RPMI7951 (cell line): Measurements from ENCODE around the gene IFT52. TPM values are rescaled to one million over a fixed set of nuclear protein-coding genes. Genes with fewer than 3 reads are reported as not detected.
"Not testable (repeated sequence)": the region's sequence is repeated elsewhere in the genome, so short reads cannot be mapped to it uniquely, and the experiment has no call there.

ENCODE experiments used
- DNase-seq: peaks from one replicate; pipeline ENCODE4 v3.0.0-alpha.2; 2012; ENCODE audit warnings: low read depth
- total RNA-seq: library from RNA; depleted of rRNA; stranded (reverse); fragments of >200 nt; shearing (Covaris generic); gene quantifications from 2 replicates; pipeline ENCODE4 v1.2.3, GENCODE V29; 2014

Gene IFT52
- total RNA-seq, 1 experiment from 2014 or later = 77.5 TPM

DNA sequence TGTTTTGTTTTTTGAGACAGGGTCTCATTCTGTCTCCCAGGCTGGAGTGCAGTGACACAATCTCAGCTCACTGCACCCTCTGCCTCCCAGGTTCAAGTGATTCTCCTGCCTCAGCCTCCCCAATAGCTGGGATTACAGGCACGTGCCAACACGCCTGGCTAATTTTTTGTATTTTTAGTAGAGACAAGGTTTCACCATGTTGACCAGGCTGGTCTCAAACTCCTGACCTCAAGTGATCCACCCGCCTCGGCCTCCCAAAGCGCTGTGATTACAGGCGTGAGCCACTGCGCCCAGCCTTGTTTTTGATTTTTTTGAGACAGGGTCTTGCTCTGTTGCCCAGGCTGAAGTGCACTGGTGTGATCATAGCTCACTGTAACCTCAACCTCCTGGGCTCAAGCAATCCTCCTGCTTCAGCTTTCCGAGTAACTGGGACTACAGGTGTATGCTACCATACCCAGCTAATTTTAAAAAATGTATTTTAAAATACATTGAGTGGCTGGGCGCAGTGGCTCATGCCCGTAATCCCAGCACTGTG is 61.0 kb downstream of the IFT52 start:
- not testable (repeated sequence) for DNase-seq

DNA sequence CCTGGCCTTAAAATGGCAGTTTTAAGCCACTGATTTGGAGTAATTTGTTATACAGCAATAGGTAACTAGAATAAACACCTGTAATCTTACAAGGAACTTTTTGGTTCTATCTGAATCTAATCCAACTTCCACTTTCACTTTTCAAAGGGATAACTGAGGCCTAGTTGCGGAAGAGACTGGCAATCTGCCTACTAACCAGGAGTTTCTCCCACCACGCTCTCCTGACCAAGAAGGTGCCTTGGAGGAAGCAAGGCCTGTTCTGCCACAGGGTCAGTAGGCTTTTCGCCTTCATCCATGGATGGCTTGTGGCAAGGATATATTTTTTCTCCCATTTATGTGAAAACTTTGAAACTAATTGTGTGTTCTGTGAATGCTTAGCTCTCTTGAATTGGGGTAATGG is 63.2 kb downstream of the IFT52 start:
- DNase-seq = no peak

DNA sequence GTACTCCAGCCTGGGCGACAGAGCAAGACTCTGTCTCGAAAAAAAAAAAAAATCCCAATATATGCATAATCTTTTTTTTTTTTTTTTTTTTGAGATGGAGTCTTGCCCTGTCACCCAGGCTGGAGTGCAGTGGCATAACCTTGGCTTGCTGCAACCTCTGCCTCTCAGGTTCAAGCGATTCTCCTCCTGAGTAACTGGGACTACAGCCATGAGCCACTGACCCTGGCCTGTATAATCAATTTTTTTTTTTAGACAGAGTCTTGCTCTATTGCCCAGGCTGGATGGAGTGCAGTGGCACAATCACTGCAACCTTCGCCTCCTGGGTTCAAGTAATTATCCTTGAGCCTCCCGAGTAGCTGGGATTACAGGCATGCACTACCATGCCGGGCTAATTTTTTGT is 64.4 kb downstream of the IFT52 start:
- DNase-seq = not testable (repeated sequence)

DNA sequence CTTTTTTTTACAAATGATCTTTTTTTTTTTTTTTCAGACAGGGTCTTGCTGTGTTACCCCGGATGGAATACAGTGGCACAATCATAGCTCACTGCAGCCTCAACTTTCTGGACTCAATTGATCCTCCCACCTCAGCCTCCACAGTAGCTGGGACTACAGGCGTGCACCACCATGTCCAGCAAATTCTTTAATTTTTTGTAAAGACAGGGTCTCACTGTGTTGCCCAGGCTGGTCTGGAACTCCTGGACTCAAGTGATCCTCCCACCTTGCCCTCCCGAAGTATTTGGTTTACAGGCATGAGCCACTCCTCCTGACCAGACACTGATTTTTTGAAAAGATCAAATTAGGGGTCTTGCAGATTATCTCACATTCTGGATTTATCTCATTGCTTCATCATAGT is 65.2 kb downstream of the IFT52 start:
- DNase-seq = no peak

DNA sequence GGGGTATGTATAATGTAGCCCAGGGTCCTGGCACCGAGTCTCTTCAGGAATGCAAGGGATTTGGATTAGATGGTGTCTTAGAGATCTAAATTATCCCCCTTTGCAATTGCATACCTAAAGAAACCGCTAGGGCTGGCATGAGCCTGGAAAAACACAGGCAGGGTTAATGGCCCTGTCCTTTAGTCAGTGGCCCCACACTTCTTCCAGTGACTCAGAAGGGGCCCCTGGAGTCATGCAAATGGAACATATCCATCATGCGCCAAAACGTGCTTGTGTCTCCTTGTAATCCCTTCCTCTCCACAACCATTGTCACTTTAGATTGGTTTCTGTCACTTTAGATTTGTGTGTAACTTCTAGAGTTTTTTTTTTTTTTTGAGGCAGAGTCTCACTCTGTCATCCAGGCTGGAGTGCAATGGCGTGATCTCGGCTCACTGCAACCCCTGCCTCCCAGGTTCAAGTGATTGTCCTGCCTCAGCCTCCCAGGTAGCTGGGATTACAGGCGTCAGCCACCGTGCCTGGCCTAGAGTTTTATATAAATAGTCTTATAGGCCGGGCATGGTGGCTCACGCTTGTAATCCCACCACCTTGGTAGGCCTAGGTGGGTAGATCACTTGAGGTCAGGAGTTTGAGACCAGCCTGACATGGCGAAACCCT is 67.5 kb downstream of the IFT52 start:
- peak; percentile 81 for DNase-seq

DNA sequence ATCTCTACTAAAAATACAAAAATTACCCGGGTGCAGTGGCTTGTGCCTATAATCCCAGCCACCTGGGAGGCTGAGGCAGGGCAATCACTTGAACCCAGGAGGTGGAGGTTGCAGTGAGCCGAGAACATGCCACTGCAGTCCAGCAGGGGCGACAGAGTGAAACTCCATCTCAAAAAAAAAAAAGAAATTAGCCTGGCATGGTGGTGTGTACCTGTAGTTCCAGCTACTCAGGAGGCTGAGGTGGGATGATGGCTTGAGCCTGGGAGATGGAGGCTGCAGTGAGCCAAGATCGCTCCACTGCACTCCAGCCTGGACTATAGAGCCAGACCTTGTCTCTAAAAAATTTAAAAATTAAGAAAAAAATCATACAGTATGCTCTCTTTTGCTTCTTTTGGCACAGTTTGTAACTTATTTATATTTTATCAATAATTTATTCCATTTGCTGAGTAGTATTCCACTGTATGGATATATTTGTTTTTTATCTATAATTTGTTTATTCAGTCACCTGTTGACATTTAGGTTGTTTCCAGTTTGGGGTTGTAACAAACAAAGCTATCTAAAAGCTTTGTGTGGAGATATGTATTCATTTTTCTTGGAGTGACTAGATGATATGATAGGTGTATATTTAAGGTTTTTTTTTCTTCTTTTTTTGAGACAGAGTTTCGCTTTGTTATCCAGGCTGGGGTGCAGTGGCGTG is 68.1 kb downstream of the IFT52 start:
- DNase-seq = no peak

DNA sequence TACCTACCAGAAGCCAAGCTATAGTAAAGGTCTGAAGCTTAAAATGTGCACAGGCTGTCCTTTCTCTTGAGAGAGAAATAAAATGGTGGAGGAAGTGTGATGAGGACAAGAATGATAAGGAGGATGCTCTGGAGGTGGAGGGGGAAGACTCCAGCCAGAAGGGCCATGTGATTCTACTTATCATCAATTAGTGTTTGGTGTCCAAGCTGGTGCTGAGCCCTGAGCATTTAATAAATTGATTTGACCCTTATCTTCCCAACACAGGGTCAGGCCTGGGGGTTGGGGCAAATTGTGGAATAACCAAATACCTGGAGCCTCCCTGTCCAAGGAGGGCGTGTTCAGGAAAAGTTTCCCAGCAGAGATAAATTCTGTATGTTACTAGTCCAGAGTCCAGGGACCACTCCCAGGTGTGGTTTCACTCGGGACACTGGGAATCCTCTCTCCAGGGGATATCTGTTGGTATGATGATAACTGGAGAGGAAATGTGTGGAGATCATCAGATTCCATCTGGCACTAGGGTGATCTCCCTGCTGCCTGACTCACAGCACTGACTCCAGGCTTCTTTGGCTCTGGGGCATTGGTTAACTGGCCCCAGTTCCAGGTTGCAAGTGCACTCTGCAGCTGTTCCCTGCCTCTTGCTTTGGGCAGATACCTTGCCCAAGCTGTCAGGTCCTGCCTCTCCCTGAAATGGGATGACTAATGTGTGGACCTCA is 72.4 kb downstream of the IFT52 start:
- DNase-seq = peak; percentile 98

DNA sequence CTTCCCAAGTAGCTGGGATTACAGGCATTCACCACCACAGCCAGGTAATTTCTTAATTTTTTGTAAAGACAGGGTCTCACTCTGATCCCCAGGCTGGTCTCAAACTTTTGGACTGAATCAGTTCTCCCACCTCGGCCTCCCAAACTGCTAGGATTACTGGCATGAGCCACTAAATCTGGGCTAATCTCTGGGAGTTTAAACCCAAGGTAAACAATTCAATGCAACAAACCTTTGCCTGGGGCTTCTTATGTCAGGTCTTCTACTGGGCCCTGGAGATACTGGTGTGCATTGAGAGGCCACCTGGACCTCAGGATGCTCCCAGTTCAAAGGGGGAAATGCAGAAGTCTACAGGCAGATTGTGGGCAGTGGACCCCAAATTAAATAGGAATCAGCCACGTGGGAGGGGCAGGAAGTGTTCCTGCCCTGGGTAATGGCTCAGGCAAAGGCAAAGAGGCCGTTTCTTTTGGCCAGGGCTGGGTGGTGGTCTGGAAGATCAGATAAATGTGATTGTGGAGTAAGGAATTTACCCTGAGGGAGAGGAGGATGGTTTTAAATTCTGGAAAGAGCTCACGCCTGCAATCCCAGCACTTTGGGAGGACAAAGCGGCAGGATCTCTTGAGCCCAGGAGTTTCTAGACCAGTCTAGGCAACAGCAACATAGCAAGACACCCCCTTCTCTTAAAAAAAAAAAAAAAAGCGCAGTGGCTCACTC is 74.9 kb downstream of the IFT52 start:
- peak; percentile 93 for DNase-seq

DNA sequence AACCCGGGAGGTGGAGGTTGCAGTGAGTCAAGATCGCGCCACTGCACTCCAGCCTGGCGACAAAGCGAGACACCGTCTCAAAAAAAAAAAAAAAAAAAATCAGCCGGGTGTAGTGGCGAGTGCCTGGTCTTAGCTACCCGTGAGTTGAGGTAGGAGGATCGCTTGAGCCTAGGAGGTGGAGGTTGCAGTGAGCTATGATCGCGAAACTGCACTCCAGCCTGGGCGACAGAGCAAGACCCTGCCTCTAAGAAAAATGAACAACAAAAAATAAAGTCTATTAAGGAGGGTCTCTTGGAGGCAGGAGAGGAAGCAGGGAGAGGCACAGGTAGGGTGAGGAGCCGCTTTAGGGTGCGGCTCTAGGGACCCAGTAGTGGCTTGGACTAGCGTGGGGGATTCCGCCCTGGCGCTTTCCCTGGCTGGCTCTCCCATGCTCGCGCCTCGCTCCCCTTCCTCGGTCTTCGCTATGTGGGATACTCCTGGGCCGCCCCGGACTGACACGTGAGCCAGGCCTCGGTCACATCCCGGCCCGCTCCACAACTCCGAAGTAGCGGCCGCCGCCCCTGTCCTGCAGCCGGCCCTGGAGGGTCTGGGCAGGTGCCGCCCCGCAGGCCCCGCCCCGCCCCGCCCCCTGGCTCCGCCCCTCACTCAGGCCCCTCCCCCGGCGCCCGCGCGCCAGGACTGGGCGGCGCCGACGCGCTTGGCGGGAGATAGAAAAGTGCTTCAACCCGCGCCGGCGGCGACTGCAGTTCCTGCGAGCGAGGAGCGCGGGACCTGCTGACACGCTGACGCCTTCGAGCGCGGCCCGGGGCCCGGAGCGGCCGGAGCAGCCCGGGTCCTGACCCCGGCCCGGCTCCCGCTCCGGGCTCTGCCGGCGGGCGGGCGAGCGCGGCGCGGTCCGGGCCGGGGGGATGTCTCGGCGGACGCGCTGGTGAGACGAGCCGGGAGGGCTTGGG is 75.9 kb downstream of the IFT52 start, which contains the start of gene MYBL2:
MYBL2 (plus strand) TSS at position 739 of the 953 bp plus-strand sequence; CDS start at position 909, 170 bp downstream.
- peak; percentile 77 for DNase-seq

DNA sequence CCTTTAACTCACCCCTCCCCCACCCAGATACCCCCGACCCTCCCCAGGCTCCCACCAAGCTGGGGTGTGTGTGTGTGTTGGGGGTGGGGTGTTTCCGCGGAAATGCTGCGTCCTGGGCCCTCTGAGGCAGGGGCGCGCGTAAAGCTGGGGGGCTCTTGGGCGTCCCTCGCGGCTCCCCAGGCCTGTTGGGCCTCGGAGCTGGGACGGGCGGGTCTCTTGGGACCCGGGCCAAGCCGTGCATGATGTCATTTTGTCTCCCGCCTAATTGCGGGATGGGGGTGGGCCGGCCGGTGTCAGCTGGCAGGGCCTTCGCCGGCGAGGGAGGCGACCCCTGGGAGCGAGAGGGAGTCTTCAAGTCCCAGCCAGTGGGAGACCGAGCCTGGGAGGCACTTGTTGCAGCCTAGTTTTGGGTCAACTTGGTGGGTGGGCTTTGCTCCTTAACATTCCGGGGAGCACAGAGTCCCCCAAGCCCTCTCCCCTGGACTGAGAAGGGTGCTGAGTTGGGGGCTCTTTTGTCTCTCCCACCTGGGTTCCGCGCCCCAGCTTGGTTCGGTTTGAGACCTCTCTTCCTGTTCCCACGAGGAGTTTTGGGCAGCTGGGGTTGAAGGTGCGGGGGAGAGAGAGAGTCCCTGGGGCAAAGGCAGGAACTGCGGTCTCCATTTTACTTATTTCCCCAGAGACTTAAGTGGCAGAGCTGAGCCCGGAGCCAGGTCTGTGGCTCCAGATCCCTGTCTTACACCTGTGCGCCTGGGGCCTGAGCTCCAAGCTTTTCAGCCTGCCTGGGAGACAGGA is 76.8 kb downstream of the IFT52 start:
- peak; percentile 50 for DNase-seq

DNA sequence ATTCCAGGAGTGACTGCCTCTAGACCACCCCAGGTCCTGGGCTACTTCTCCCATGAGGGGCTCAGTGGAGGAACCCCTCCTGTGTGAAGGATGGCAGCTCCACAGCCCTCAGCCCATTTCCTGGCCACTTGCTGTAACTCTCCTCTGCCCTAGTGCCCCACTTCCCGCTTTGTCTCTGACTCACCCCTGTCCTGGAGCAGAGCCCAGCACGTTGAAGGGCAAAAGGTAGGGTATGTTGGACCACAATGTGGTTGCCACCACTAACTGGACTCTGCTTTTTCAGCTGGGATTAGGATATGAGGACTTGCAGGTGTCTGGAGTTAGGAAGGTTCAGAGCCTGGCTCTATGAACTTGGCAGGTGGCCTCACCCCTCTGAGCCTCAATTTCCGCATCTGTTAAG is 78.6 kb downstream of the IFT52 start:
- peak; percentile 91 for DNase-seq

DNA sequence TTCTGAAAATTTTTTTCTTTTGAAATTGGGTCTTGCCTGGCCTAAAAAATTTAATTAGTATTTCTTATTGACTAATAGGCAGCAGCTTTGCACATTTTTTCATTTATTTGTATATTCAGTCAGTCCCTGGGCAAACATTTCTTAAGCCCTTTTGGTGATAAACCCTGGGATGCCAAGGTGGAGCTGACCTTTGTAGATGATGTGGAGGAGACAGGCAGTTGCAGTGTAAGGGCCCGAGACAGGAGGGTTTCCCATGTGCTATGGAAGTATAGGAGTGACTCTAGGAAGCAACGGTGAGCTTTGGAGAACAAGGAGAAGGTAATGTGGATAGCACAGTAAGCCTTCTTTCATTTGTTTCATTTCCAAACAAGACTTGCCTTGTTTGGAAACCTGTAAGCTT is 79.7 kb downstream of the IFT52 start:
- no peak for DNase-seq

DNA sequence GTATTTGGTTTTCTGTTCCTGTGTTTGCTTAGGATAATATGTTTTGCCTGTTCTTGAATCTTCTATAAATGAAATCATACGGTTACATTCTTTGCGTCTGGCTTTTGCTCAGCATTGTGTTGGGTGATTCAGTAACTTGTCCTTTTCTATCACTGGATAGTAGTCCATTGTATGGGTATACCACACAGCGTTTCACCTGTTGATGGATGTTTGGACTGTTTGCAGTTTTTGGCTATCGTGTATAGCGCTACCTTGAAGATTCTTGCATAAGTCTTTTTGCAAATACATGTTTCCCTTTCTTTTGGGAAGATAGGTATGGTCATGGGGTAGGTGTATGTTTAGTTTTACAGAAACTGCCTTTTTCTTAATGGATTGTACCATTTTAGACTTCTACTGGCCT is 85.6 kb downstream of the IFT52 start:
- no peak for DNase-seq

DNA sequence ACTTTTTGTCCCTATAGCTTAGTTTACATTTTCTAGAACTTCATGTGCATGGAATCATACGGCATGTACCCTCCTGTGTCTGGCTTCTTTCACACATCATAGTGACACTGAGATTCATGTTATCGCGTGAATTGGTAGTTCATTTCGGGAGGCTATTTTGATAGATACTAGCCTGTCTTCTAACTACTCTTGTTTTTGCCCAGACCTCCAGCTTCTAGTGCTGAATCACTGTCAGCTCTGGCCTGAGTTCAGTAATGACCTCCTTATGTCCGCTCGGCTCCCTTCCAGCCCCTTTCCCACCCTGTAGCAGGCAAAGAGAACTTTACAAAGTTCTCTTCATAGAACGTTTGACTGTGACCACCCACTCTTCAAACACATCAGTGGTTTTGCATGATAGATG is 90.2 kb downstream of the IFT52 start:
- no peak for DNase-seq

DNA sequence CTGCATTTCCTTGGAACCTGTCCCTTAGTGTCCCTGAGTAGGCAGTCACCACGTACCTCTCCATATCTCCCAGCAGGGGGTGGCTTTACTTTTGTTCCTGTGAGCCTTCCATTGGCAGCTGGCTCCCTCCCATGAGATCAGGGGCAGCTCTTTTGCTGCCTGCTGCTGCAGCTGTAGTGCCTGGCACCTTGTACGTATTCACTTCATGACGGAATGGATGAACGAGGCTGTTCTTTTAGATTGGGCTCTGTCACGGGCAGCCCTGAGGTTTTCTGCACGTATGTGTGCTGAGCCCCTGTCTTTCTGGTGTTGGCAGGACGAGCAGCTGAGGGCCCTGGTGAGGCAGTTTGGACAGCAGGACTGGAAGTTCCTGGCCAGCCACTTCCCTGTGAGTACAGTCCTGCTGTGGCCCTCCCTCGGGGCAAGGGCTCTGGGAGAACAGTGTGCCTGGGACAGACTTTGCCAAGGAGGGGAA is 90.8 kb downstream of the IFT52 start:
- DNase-seq = no peak

DNA sequence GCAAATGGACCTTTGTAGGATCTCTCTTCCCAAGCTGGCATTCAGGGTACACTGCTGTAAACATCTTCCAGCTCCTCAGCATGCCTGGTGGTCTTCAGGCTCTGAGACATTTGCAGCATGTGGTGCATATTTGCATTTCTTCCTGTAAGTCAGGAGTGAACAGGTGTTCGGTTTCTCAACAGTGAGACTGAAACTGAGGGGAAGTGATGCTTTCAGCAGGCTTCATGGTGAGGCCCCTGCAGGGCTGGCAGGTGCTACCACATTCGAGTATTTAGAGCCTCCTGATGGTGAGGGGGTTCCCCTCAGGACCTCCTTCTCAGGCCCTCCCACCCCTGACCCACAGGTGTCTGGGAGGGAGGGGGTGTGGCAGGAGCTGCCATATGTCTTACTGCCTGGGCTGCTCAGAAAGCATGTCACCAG is 91.3 kb downstream of the IFT52 start:
- no peak for DNase-seq

DNA sequence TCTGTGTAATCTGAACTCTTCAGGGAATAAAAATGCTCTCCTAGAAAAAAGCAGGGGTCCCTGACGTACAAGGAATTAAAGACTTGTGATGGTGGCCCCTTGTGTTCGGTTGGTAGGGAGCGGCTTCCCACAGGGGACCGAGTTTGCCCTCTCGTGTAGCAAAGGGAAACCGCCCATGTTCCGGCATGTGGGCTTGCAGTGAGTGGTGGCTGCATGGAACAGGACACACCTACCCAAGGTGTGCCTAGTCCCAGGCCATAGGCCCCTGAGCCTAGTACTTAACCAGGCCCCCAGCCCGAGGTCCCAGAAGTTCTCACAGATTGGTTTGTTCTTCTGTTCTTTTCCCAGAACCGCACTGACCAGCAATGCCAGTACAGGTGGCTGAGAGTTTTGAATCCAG is 91.7 kb downstream of the IFT52 start:
- DNase-seq = no peak

DNA sequence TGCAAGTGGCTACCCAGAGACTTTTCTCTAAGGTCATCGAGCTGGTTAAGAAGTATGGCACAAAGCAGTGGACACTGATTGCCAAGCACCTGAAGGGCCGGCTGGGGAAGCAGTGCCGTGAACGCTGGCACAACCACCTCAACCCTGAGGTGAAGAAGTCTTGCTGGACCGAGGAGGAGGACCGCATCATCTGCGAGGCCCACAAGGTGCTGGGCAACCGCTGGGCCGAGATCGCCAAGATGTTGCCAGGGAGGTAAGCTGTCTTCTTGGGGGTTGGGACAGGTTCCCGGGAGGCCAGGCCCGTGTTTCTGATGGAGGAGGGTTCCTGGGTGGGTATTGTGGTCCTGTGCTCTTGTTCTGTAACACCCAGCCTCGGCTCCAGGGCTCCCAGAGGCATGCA is 96.1 kb downstream of the IFT52 start:
- no peak for DNase-seq

DNA sequence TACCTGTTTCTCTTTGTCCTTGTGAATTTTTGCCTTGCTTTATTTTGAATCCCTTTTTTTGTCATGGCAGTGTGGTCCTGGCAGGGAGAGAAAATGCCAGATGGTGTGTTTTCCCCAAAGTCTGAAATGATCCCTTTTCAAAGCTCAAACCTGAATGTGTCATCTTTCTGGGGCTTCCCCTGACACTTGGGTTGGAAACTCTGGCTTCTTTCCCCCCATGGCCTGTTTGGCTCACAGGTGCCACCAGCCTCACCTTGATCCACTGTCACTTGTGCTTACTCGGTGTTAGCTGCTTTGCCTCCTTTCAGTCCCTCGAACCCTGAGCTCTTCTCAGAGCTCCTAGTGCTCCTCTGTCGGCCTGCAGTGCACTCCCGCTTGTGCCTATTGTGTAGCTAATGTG is 98.4 kb downstream of the IFT52 start:
- DNase-seq = no peak
